Stimulated activated naive B cell treated with anti-CD40 and anti-IgM and Interleukin-4, amounts not matched to agents 10 μg/mL and 1 μg/mL and 100 μg/mL, for 72 hours (primary cell): ENCODE results near the gene CYB561.

Source experiments
- ATAC-seq, 2 donors: fragments of 150-1000 bp; cut with Tn5 transposase; replicated peaks; 2 replicates each; pipeline ENCODE4 v1.10.0; 2021; ENCODE audit warnings: moderate library complexity in 1 of 2
- DNase-seq: peaks from one replicate; pipeline ENCODE4 v3.0.0; 2021
- H3K27ac Mint-ChIP-seq: one replicate; pipeline ENCODE4 v1.8.0; 2022; ENCODE audit warnings: mild to moderate bottlenecking, mixed read lengths
- H3K27me3 Mint-ChIP-seq, 2 donors: one replicate each; pipeline ENCODE4 v1.8.0; 2022; ENCODE audit warnings: mixed read lengths in 2 of 2
- H3K36me3 Mint-ChIP-seq, 2 donors: one replicate each; pipeline ENCODE4 v1.8.0; 2022; ENCODE audit warnings: mixed read lengths in 2 of 2, mild to moderate bottlenecking in 1 of 2
- H3K4me1 Mint-ChIP-seq, 2 donors: one replicate each; pipeline ENCODE4 v1.8.0; 2022; ENCODE audit warnings: mixed read lengths in 2 of 2, mild to moderate bottlenecking in 1 of 2
- H3K4me3 Mint-ChIP-seq, 2 donors: one replicate each; pipeline ENCODE4 v1.8.0; 2022; ENCODE audit warnings: mild to moderate bottlenecking in 2 of 2, mixed read lengths in 2 of 2, moderate library complexity in 1 of 2
- H3K9me3 Mint-ChIP-seq, 2 donors: one replicate each; pipeline ENCODE4 v1.8.0; 2022; ENCODE audit warnings: mixed read lengths in 2 of 2, mild to moderate bottlenecking in 1 of 2

The CYB561 gene

GRCh38 chr17:63426917-63427308 is 19.2 kb downstream of the CYB561 start:
- no peaks in the 10 kb centered on the region for H3K9me3 Mint-ChIP-seq
- no peak for DNase-seq
- H3K27ac Mint-ChIP-seq = no peak overlapping the region
- peaks cover 12 to 19% of the 10 kb centered on the region in 2 donors for H3K4me1 Mint-ChIP-seq
- no peak for ATAC-seq
- no peaks in the 10 kb centered on the region for H3K27me3 Mint-ChIP-seq
- peaks cover 0 to 3% of the 10 kb centered on the region in 2 donors for H3K36me3 Mint-ChIP-seq
- no peak overlapping the region for H3K4me3 Mint-ChIP-seq

- Mint-ChIP-seq H3K27me3 (no peaks in the 10 kb centered on the region), H3K9me3 (no peaks in the 10 kb centered on the region), H3K36me3 (no peaks in the 10 kb centered on the region), H3K27ac (no peak overlapping the region), H3K4me3 (no peak overlapping the region), H3K4me1 (peaks cover 12 to 19% of the 10 kb centered on the region in 2 donors)
- no peak for DNase-seq
- no peak for ATAC-seq
These were observed 19.8 kb downstream of the CYB561 start for GRCh38 chr17:63426041-63426916.

GRCh38 chr17:63425483-63425882 is 20.6 kb downstream of the CYB561 start:
- Mint-ChIP-seq H3K27ac (no peak overlapping the region), H3K27me3 (no peaks in the 10 kb centered on the region), H3K4me3 (no peak overlapping the region), H3K36me3 (no peaks in the 10 kb centered on the region), H3K9me3 (no peaks in the 10 kb centered on the region), H3K4me1 (peaks cover 12 to 21% of the 10 kb centered on the region in 2 donors)
- ATAC-seq (peak; percentile 79 to 91), DNase-seq (peak; percentile 36)

- H3K9me3 Mint-ChIP-seq = no peaks in the 10 kb centered on the region
- DNase-seq = no peak
- no peaks in the 10 kb centered on the region for H3K27me3 Mint-ChIP-seq
- H3K4me1 Mint-ChIP-seq = peaks cover 16 to 28% of the 10 kb centered on the region in 2 donors
- no peak for ATAC-seq
- H3K36me3 Mint-ChIP-seq = no peaks in the 10 kb centered on the region
- H3K4me3 Mint-ChIP-seq = no peak overlapping the region
- H3K27ac Mint-ChIP-seq = no peak overlapping the region
These were observed 22.1 kb downstream of the CYB561 start for GRCh38 chr17:63423963-63424362.

GRCh38 chr17:63423251-63423950 is 22.7 kb downstream of the CYB561 start:
- ATAC-seq (no peak), DNase-seq (no peak)
- Mint-ChIP-seq H3K4me3 (no peak overlapping the region), H3K36me3 (no peaks in the 10 kb centered on the region), H3K9me3 (no peaks in the 10 kb centered on the region), H3K27me3 (no peaks in the 10 kb centered on the region), H3K4me1 (peaks cover 16 to 28% of the 10 kb centered on the region in 2 donors), H3K27ac (no peak overlapping the region)

- no peak for ATAC-seq
- Mint-ChIP-seq H3K36me3 (no peaks in the 10 kb centered on the region), H3K4me3 (no peak overlapping the region), H3K9me3 (no peaks in the 10 kb centered on the region), H3K27me3 (no peaks in the 10 kb centered on the region), H3K4me1 (peaks cover 11 to 22% of the 10 kb centered on the region in 2 donors), H3K27ac (no peak overlapping the region)
- DNase-seq = no peak
These were observed 24.1 kb downstream of the CYB561 start for GRCh38 chr17:63421681-63422645.

- Mint-ChIP-seq H3K27ac (no peak overlapping the region), H3K36me3 (no peaks in the 10 kb centered on the region), H3K27me3 (no peaks in the 10 kb centered on the region), H3K4me3 (no peak overlapping the region), H3K4me1 (peaks cover 6 to 14% of the 10 kb centered on the region in 2 donors), H3K9me3 (no peaks in the 10 kb centered on the region)
- ATAC-seq = no peak
- no peak for DNase-seq
These were observed 25.0 kb downstream of the CYB561 start for GRCh38 chr17:63420868-63421680.

- Mint-ChIP-seq H3K27me3 (no peaks in the 10 kb centered on the region), H3K4me1 (peaks cover 3 to 9% of the 10 kb centered on the region in 2 donors), H3K9me3 (no peaks in the 10 kb centered on the region), H3K36me3 (no peaks in the 10 kb centered on the region), H3K27ac (no peak overlapping the region), H3K4me3 (no peak overlapping the region)
- no peak for DNase-seq
- no peak for ATAC-seq
These were observed 25.9 kb downstream of the CYB561 start for GRCh38 chr17:63419949-63420867.

GRCh38 chr17:63419398-63419797 is 26.7 kb downstream of the CYB561 start:
- H3K9me3 Mint-ChIP-seq = no peaks in the 10 kb centered on the region

GRCh38 chr17:63418540-63418939 is 27.6 kb downstream of the CYB561 start:
- Mint-ChIP-seq H3K27ac (no peak overlapping the region), H3K4me1 (peaks cover 3 to 9% of the 10 kb centered on the region in 2 donors), H3K9me3 (no peaks in the 10 kb centered on the region), H3K27me3 (no peaks in the 10 kb centered on the region), H3K4me3 (no peak overlapping the region), H3K36me3 (no peaks in the 10 kb centered on the region)
- DNase-seq (no peak), ATAC-seq (no peak)

More at GRCh38 chr17:63419398-63419797, 26.7 kb downstream of the CYB561 start:
- peaks cover 3 to 9% of the 10 kb centered on the region in 2 donors for H3K4me1 Mint-ChIP-seq
- no peak overlapping the region for H3K27ac Mint-ChIP-seq
- ATAC-seq (no peak), DNase-seq (no peak)
- H3K4me3 Mint-ChIP-seq = no peak overlapping the region
- no peaks in the 10 kb centered on the region for H3K36me3 Mint-ChIP-seq
- no peaks in the 10 kb centered on the region for H3K27me3 Mint-ChIP-seq

- no peak overlapping the region for H3K4me3 Mint-ChIP-seq
- no peaks in the 10 kb centered on the region for H3K4me1 Mint-ChIP-seq
- H3K27ac Mint-ChIP-seq = no peak overlapping the region
- H3K36me3 Mint-ChIP-seq = no peaks in the 10 kb centered on the region
- no peaks in the 10 kb centered on the region for H3K9me3 Mint-ChIP-seq
- DNase-seq (no peak), ATAC-seq (no peak)
- no peaks in the 10 kb centered on the region for H3K27me3 Mint-ChIP-seq
These were observed 31.9 kb downstream of the CYB561 start for GRCh38 chr17:63414222-63414621.

GRCh38 chr17:63413128-63413527 is 33.0 kb downstream of the CYB561 start:
- Mint-ChIP-seq H3K27ac (no peak overlapping the region), H3K36me3 (no peaks in the 10 kb centered on the region)
- ATAC-seq = no peak

GRCh38 chr17:63412234-63412633 is 33.9 kb downstream of the CYB561 start:
- Mint-ChIP-seq H3K27me3 (no peaks in the 10 kb centered on the region), H3K4me1 (no peaks in the 10 kb centered on the region), H3K27ac (no peak overlapping the region), H3K9me3 (no peaks in the 10 kb centered on the region), H3K36me3 (no peaks in the 10 kb centered on the region), H3K4me3 (no peak overlapping the region)
- ATAC-seq = no peak
- DNase-seq = no peak

More at GRCh38 chr17:63413128-63413527, 33.0 kb downstream of the CYB561 start:
- no peaks in the 10 kb centered on the region for H3K4me1 Mint-ChIP-seq
- no peaks in the 10 kb centered on the region for H3K9me3 Mint-ChIP-seq
- H3K27me3 Mint-ChIP-seq = no peaks in the 10 kb centered on the region
- no peak for DNase-seq
- no peak overlapping the region for H3K4me3 Mint-ChIP-seq
